GM12875 (cell line): ENCODE measurements around the gene METTL22.

Experiments
- H3K4me3 ChIP-seq: one replicate; pipeline ENCODE4 v1.5.1; 2011; ENCODE audit warnings: low read depth, low read length, control low read depth
- CTCF ChIP-seq: IDR thresholded peaks from 2 replicates; pipeline ENCODE4 v1.5.1; 2011; ENCODE audit warnings: low read depth, mild to moderate bottlenecking, control low read depth, inconsistent platforms, low read length, moderate library complexity, borderline replicate concordance; ENCODE audit not compliant: insufficient read depth

Gene METTL22

GRCh38 chr16:8625491-8626087 lies 4.1 kb downstream of the METTL22 start:
- no peak overlapping the region for H3K4me3 ChIP-seq
- TF ChIP-seq CTCF: no peak

- H3K4me3 ChIP-seq: no peak overlapping the region
- TF ChIP-seq CTCF: no peak
Measured at GRCh38 chr16:8626946-8627345, 5.4 kb downstream of the METTL22 start.

- H3K4me3 ChIP-seq: no peak overlapping the region
- TF ChIP-seq CTCF: no peak
Measured at GRCh38 chr16:8627456-8627855, 6.0 kb downstream of the METTL22 start.

GRCh38 chr16:8628981-8629725 lies 7.7 kb downstream of the METTL22 start:
- H3K4me3 ChIP-seq: no peak overlapping the region

GRCh38 chr16:8630255-8630953 lies 8.9 kb downstream of the METTL22 start:
- no peak for TF ChIP-seq CTCF
- H3K4me3 ChIP-seq: no peak overlapping the region

More at GRCh38 chr16:8628981-8629725, 7.7 kb downstream of the METTL22 start:
- no peak for TF ChIP-seq CTCF

- TF ChIP-seq CTCF: no peak
- H3K4me3 ChIP-seq: no peak overlapping the region
Measured at GRCh38 chr16:8631373-8631772, 9.9 kb downstream of the METTL22 start.
